Panc1 (cell line): ENCODE measurements around the gene NPTX1. TPM values are rescaled to one million over a fixed set of nuclear protein-coding genes. Genes with fewer than 3 reads are reported as not detected.
A peak's percentile ranks its signal among the peaks of the same experiment; 100 is the strongest.

Experiments used
- ATAC-seq: fragments of 200-7000 bp; cut with Tn5 transposase; 2 replicates; pipeline ENCODE4 v1.9.1; 2020; ENCODE audit warnings: mild to moderate bottlenecking, moderate library complexity
- BruUV-seq: library from RNA; stranded (reverse); fragments of 400-500 nt; replicated peaks from 2 replicates; lab custom pipeline; 2021; lab: Mats Ljungman, UMichigan
- CTCF ChIA-PET: fragments of 300-600 bp; sonication (Branson Sonifier 250); formaldehyde crosslinking; loops from one replicate; lab custom pipeline; 2022; ENCODE audit warnings: antibody characterized with exemption; lab: Charles Lee
- POLR2A ChIA-PET: fragments of 300-600 bp; sonication (Branson Sonifier 250); formaldehyde crosslinking; loops from one replicate; lab custom pipeline; 2022; ENCODE audit warnings: antibody characterized with exemption; lab: Charles Lee
- DNase-seq: peaks from one replicate; pipeline ENCODE4 v3.0.0-alpha.2; 2010; ENCODE audit warnings: low read depth, low spot score
- H3K27ac ChIP-seq: 2 replicates; pipeline ENCODE4 v1.5.1; 2011; ENCODE audit warnings: mild to moderate bottlenecking, low read length, inconsistent platforms
- H3K27me3 ChIP-seq: fragments of 200-500 bp; sonication (Bioruptor generic); 2 replicates; pipeline ENCODE4 v1.6.0; 2014; ENCODE audit warnings: low read length, inconsistent platforms; ENCODE audit not compliant: control insufficient read depth, insufficient read depth
- H3K36me3 ChIP-seq: fragments of 200-500 bp; sonication (Bioruptor generic); 2 replicates; pipeline ENCODE4 v1.5.1; 2014; ENCODE audit warnings: inconsistent platforms, mild to moderate bottlenecking, low read length, moderate library complexity; ENCODE audit not compliant: control insufficient read depth, insufficient read depth
- H3K4me1 ChIP-seq: 2 replicates; pipeline ENCODE4 v1.5.1; 2011; ENCODE audit warnings: inconsistent platforms, mild to moderate bottlenecking, low read length, moderate library complexity; ENCODE audit not compliant: control insufficient read depth, insufficient read depth
- H3K4me3 ChIP-seq, 2 experiments: 2 replicates each; pipeline ENCODE4 v1.5.1; 2011 to 2012; ENCODE audit warnings: low read depth in 2 of 2, low read length in 2 of 2, mild to moderate bottlenecking in 2 of 2, inconsistent platforms in 1 of 2, moderate library complexity in 1 of 2
- H3K9me3 ChIP-seq: fragments of 200-500 bp; sonication (Bioruptor generic); 2 replicates; pipeline ENCODE4 v1.5.1; 2014; ENCODE audit warnings: low read depth, mild to moderate bottlenecking, inconsistent platforms, low read length, moderate library complexity; ENCODE audit not compliant: control insufficient read depth, insufficient read depth
- CTCF ChIP-seq: fragments of 450-650 bp; IDR thresholded peaks from 2 replicates; pipeline ENCODE4 v1.5.1; 2017; ENCODE audit warnings: mild to moderate bottlenecking
- POLR2AphosphoS5 ChIP-seq: IDR thresholded peaks from 2 replicates; pipeline ENCODE4 v1.6.1; 2012; ENCODE audit warnings: mild to moderate bottlenecking, low read depth, low read length, moderate library complexity
- REST ChIP-seq, 2 experiments: IDR thresholded peaks; 2 replicates each; pipeline ENCODE4 v1.6.1; 2011 to 2012; ENCODE audit warnings: low read depth in 2 of 2, control low read depth in 1 of 2, low read length in 1 of 2, mild to moderate bottlenecking in 1 of 2, moderate library complexity in 1 of 2; ENCODE audit not compliant: insufficient read depth in 1 of 2
- SIN3A ChIP-seq: IDR thresholded peaks from 2 replicates; pipeline ENCODE4 v1.6.1; 2012; ENCODE audit warnings: low read depth, mild to moderate bottlenecking, low read length, moderate library complexity, borderline replicate concordance; ENCODE audit not compliant: insufficient read depth
- TCF7L2 ChIP-seq: IDR thresholded peaks from 2 replicates; pipeline ENCODE4 v1.6.1; 2011; ENCODE audit warnings: mild to moderate bottlenecking, low read depth, low read length, inconsistent platforms
- in situ Hi-C: cut with HindIII; loops from 2 replicates; pipeline ENCODE4 v1.10.0; 2016; ENCODE audit warnings: low sequenced_read_pairs, low pct_unique_long_range_greater_than_20kb
- intact Hi-C: fragments of 100-400 bp; cut with micrococcal nuclease; formaldehyde crosslinking; loops from one replicate; pipeline ENCODE4 v1.10.0; 2022; ENCODE audit not compliant: unreplicated experiment
- total RNA-seq: library from RNA; stranded (reverse); gene quantifications from one replicate; pipeline ENCODE4 v1.2.1, GENCODE V29; 2021; ENCODE audit not compliant: unreplicated experiment

NPTX1 gene
- total RNA-seq, 1 experiment from 2014 or later, result 1.1 TPM

GRCh38 chr17:80517641-80518040 is 41.2 kb upstream of the NPTX1 start:
- DNase-seq (no peak), ATAC-seq (no peak)
- ChIA-PET POLR2A (no interaction called here), CTCF (no interaction called here)
- intact Hi-C loops (no loop called here), in situ Hi-C loops (no loop called here)
- BruUV-seq, result no TSS peak
- no peak overlapping the region for H3K27ac ChIP-seq
- H3K9me3 ChIP-seq, result no peaks in the 10 kb centered on the region
- no peaks in the 10 kb centered on the region for H3K36me3 ChIP-seq
- H3K4me1 ChIP-seq, result no peaks in the 10 kb centered on the region
- no peaks in the 10 kb centered on the region for H3K27me3 ChIP-seq
- no peak overlapping the region for H3K4me3 ChIP-seq
- no peak for TF ChIP-seq SIN3A
- no peak for TF ChIP-seq CTCF

DNA sequence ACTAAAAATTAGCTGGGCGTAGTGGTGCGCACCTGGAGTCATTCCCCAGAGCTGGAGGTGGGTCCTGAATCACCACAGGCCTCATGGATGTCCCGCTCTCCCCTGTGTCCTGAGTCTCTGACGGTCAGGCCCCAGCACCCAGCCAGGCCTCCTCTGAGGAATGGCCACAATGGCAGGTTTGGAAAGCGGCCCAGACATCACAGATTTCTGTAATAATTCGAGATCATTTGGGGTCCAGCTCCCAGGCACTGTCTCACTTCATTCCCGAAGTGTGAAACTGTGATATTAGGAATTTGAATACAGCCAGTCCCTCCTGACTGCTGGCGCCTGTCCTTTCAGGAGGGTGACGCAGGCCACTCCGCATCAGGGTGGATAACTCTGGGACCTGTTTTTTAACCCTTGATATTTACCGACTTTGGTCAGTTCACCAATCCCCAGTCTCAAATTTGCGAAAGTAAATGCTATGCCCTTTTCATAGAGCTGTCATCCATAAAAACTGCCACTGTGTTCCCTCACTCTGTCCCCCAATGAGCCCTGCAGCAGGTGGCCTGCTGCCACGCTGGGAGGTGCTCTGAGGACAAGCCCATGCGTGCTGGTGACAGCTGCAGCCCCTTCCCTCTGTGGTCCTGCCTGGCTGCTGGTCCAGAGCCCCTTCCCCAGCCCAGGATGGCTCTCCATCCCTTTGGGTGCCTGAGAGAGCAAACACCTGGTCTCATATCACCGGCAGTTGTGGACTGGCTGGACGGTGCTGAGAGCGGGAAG is 39.9 kb upstream of the NPTX1 start:
- Histone ChIP-seq H3K36me3 (no peaks in the 10 kb centered on the region), H3K4me3 (no peak overlapping the region), H3K9me3 (no peaks in the 10 kb centered on the region), H3K27ac (no peak overlapping the region), H3K27me3 (no peaks in the 10 kb centered on the region), H3K4me1 (no peaks in the 10 kb centered on the region)
- in situ Hi-C loops (no loop called here), intact Hi-C loops (no loop called here)
- ChIA-PET POLR2A (no interaction called here), CTCF (interaction anchor here (0.6 kb wide), 2 partner anchors 18 to 93 kb away, joined by 3 to 4 read pairs; no protein-coding TSS in a partner anchor)
- BruUV-seq, result no TSS peak
- TF ChIP-seq CTCF, result no peak
- DNase-seq, result no peak
- no peak for ATAC-seq

DNA sequence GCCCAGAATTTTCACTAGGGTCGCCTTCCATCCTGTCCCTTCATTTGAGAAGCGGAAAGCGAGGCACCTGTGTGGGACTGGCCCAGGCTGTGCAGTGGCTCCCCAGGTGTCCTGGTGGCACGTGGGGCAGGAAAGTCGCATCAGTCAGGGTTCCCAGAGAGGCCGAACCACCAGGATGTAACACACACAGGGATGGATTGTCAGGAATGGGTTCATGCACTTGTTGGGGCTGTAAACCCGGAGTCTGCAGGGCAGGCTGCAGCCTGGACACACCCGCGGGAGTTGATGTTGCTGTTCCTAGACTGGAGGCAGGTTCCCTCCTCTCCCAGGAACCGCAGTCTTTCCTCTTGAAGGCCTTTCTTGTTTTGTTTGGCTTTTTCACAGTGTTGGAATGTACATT is 37.5 kb upstream of the NPTX1 start:
- Histone ChIP-seq H3K4me3 (no peak overlapping the region), H3K4me1 (no peaks in the 10 kb centered on the region), H3K27me3 (no peaks in the 10 kb centered on the region), H3K9me3 (no peaks in the 10 kb centered on the region), H3K36me3 (no peaks in the 10 kb centered on the region), H3K27ac (no peak overlapping the region)
- 0 out of 2 replicates have a peak, but pooled peaks have one; percentile 32 for ATAC-seq
- in situ Hi-C loops (no loop called here), intact Hi-C loops (no loop called here)
- TF ChIP-seq TCF7L2 (no peak), REST (IDR thresholded peaks at IDR 0.05; ENCODE audit: insufficient read depth in 1 of 2, low read depth in 2 of 2, low read length in 1 of 2) (no peak), POLR2AphosphoS5 (no peak), SIN3A (no peak), CTCF (no peak)
- BruUV-seq, result no TSS peak
- ChIA-PET POLR2A (no interaction called here), CTCF (no interaction called here)
- no peak for DNase-seq
